Measurements from ENCODE around the gene HECW1. TPM values are rescaled to one million over a fixed set of nuclear protein-coding genes. Genes with fewer than 3 reads are reported as not detected.
"Not testable (repeated sequence)": the region's sequence is repeated elsewhere in the genome, so short reads cannot be mapped to it uniquely, and the experiment has no call there.

The HECW1 gene
- total and polyA plus RNA-seq, 2 donors, result 0.16 to 1.2 TPM

GRCh38 chr7:43118313-43118712 is 5.9 kb downstream of the HECW1 start:
- Histone ChIP-seq H3K4me3 (ENCODE audit: low read depth, low read length) (no peak overlapping the region), H3K36me3 (ENCODE audit: insufficient read depth) (no peaks in the 10 kb centered on the region), H3K27ac (ENCODE audit: low read depth) (no peak overlapping the region), H3K4me1 (ENCODE audit: insufficient read depth) (no peaks in the 10 kb centered on the region)
- 84% methylated on average over 4 of the region's 4 CpGs for WGBS
- no peak for DNase-seq (ENCODE audit: extremely low spot score)

DNA sequence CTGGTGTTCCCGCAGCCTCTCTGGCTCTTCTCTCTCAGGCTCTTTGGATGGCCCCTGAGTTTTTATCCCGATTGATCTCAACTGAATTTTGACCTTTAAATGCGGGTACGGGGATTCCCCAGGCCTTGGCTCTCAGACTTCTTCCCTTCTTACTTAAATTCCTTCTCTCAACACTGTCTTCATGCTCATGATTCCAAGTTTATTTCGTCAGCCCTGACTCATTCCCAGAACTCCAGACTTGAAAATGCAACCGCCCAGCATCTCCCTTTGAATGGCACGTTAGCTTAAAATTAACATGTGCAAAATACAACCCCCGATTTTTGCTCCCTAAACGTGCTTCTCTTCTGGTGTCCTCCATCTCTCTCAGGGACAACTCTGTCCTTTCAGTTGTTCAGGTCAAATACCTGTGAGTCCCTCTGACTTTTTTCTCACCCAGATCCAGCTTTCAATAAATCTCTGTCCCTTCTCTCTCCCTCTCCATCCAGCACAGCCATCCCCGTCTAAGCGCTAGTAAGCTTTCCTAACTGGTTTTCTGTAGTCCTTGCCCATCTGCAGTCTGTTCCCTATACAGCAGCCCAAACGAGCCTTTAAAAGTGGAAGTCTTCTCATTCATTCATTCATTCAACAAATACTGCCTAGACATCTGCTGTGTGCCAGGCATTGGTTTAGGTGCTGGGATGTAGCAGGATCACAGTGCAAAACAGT is 7.1 kb downstream of the HECW1 start:
- no peak for DNase-seq (ENCODE audit: extremely low spot score)
- no peak overlapping the region for H3K27ac ChIP-seq (ENCODE audit: low read depth)
- 31% methylated on average over 12 of the region's 12 CpGs for WGBS
- H3K4me3 ChIP-seq (ENCODE audit: low read depth, low read length), result no peak overlapping the region
- H3K4me1 ChIP-seq (ENCODE audit: insufficient read depth), result no peaks in the 10 kb centered on the region
- no peaks in the 10 kb centered on the region for H3K36me3 ChIP-seq (ENCODE audit: insufficient read depth)

- H3K4me1 ChIP-seq (ENCODE audit: insufficient read depth), result no peaks in the 10 kb centered on the region
- H3K27ac ChIP-seq (ENCODE audit: low read depth), result no peak overlapping the region
- no peak overlapping the region for H3K4me3 ChIP-seq (ENCODE audit: low read depth, low read length)
- no peak for DNase-seq (ENCODE audit: extremely low spot score)
- H3K36me3 ChIP-seq (ENCODE audit: insufficient read depth), result no peaks in the 10 kb centered on the region
- 83% methylated on average over 6 of the region's 6 CpGs for WGBS
Measured at GRCh38 chr7:43121973-43122372, 9.5 kb downstream of the HECW1 start.

GRCh38 chr7:43123457-43123856 is 11.0 kb downstream of the HECW1 start:
- Histone ChIP-seq H3K4me1 (ENCODE audit: insufficient read depth) (no peaks in the 10 kb centered on the region), H3K4me3 (ENCODE audit: low read depth, low read length) (no peak overlapping the region), H3K27ac (ENCODE audit: low read depth) (no peak overlapping the region), H3K36me3 (ENCODE audit: insufficient read depth) (no peaks in the 10 kb centered on the region)
- WGBS, result 60% methylated on average over 1 of the region's 1 CpG
- DNase-seq (ENCODE audit: extremely low spot score), result no peak

GRCh38 chr7:43124388-43124787 is 11.9 kb downstream of the HECW1 start:
- Histone ChIP-seq H3K27ac (ENCODE audit: low read depth) (no peak overlapping the region), H3K36me3 (ENCODE audit: insufficient read depth) (no peaks in the 10 kb centered on the region), H3K4me3 (ENCODE audit: low read depth, low read length) (no peak overlapping the region), H3K4me1 (ENCODE audit: insufficient read depth) (no peaks in the 10 kb centered on the region)
- DNase-seq (ENCODE audit: extremely low spot score), result no peak
- 79% methylated on average over 3 of the region's 3 CpGs for WGBS

- H3K4me3 ChIP-seq (ENCODE audit: low read depth, low read length), result no peak overlapping the region
- 89% methylated on average over 3 of the region's 3 CpGs for WGBS
- DNase-seq (ENCODE audit: extremely low spot score), result no peak
Measured at GRCh38 chr7:43130347-43130746, 17.9 kb downstream of the HECW1 start.

DNA sequence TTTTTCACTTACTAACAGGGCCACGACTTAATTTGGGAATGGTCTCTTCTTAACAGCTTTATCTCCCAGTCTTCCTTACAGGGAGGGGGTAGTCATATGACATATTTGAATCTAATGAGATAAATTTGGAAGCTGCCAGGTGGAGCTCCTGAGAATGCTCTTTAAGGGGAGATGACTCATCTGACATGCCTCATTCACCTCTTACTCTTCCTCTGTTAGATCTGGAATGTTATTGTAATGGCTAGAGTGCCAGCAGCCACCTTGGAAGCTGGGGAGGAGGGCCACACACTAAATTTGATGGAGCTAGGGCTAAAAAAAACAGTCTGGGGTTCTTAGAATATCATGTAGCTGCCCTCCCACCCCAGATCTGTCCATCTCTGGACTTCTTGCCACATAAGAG is 22.7 kb downstream of the HECW1 start:
- Histone ChIP-seq H3K27ac (ENCODE audit: low read depth) (no peak overlapping the region), H3K4me3 (ENCODE audit: low read depth, low read length) (no peak overlapping the region), H3K4me1 (ENCODE audit: insufficient read depth) (no peaks in the 10 kb centered on the region), H3K36me3 (ENCODE audit: insufficient read depth) (no peaks in the 10 kb centered on the region)
- WGBS, result 65% methylated on average over 1 of the region's 1 CpG
- no peak for DNase-seq (ENCODE audit: extremely low spot score)

More at GRCh38 chr7:43130347-43130746, 17.9 kb downstream of the HECW1 start:
- H3K4me1 ChIP-seq (ENCODE audit: insufficient read depth), result no peaks in the 10 kb centered on the region
- no peak overlapping the region for H3K27ac ChIP-seq (ENCODE audit: low read depth)
- no peaks in the 10 kb centered on the region for H3K36me3 ChIP-seq (ENCODE audit: insufficient read depth)

- no peak for DNase-seq (ENCODE audit: extremely low spot score)
- H3K27ac ChIP-seq (ENCODE audit: low read depth), result no peak overlapping the region
- 72% methylated on average over 2 of the region's 2 CpGs for WGBS
Measured at GRCh38 chr7:43136064-43136463, 23.6 kb downstream of the HECW1 start.

GRCh38 chr7:43137121-43137744 is 24.8 kb downstream of the HECW1 start:
- WGBS, result 88% methylated on average over 6 of the region's 6 CpGs
- not testable (repeated sequence) for H3K4me1 ChIP-seq (ENCODE audit: insufficient read depth); H3K27ac ChIP-seq (ENCODE audit: low read depth); DNase-seq (ENCODE audit: extremely low spot score); H3K4me3 ChIP-seq (ENCODE audit: low read depth, low read length); H3K36me3 ChIP-seq (ENCODE audit: insufficient read depth)

More at GRCh38 chr7:43136064-43136463, 23.6 kb downstream of the HECW1 start:
- no peak overlapping the region for H3K4me3 ChIP-seq (ENCODE audit: low read depth, low read length)
- no peaks in the 10 kb centered on the region for H3K36me3 ChIP-seq (ENCODE audit: insufficient read depth)
- H3K4me1 ChIP-seq (ENCODE audit: insufficient read depth), result no peaks in the 10 kb centered on the region

DNA sequence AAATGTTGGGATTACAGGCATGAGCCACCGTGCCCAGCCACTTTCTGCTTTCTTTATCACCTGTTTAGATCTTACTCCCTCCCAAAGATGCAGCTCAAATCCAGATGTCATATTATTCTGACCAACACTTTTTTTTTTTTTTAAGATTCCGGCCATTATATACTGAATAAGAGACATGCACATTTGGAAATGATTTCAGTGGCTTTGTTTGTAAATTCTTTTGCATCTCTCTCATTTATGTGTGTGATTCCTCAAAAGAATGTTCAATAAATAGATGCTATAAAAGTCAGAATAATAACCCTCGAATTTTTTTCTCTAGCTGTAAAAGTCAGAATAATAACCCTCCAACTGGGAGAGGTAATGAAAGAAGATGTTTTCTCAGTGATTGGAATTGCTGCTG is 25.4 kb downstream of the HECW1 start:
- H3K36me3 ChIP-seq (ENCODE audit: insufficient read depth), result no peaks in the 10 kb centered on the region
- no peak overlapping the region for H3K4me3 ChIP-seq (ENCODE audit: low read depth, low read length)
- no peaks in the 10 kb centered on the region for H3K4me1 ChIP-seq (ENCODE audit: insufficient read depth)
- no peak overlapping the region for H3K27ac ChIP-seq (ENCODE audit: low read depth)
- peak; percentile 25 for DNase-seq (ENCODE audit: extremely low spot score)
- 38% methylated on average over 3 of the region's 3 CpGs for WGBS

DNA sequence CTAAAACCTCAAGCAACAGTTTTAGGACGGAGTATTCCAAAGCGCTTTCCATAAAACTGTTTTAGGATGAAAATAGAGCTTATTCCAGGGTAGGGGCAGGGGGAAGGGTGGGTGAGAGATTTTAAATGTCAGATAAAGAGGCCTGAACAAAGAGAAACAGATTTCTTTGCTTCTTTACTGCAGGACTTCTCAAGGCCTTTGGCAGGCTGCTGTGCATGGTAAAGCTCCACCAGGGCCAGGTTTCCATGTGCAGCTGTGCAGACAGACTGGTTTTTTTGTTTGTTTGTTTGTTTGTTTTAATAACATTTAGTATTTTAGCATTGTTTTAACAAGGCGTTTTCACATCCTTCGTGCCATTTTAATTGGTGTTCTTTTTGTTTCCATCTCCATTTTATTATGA is 26.3 kb downstream of the HECW1 start:
- Histone ChIP-seq H3K4me3 (ENCODE audit: low read depth, low read length) (no peak overlapping the region), H3K4me1 (ENCODE audit: insufficient read depth) (no peaks in the 10 kb centered on the region), H3K36me3 (ENCODE audit: insufficient read depth) (no peaks in the 10 kb centered on the region), H3K27ac (ENCODE audit: low read depth) (no peak overlapping the region)
- no peak for DNase-seq (ENCODE audit: extremely low spot score)
- 79% methylated on average over 4 of the region's 4 CpGs for WGBS

GRCh38 chr7:43139137-43139536 is 26.7 kb downstream of the HECW1 start:
- no peaks in the 10 kb centered on the region for H3K4me1 ChIP-seq (ENCODE audit: insufficient read depth)
- no peak for DNase-seq (ENCODE audit: extremely low spot score)
- WGBS, result 89% methylated on average over 2 of the region's 2 CpGs

DNA sequence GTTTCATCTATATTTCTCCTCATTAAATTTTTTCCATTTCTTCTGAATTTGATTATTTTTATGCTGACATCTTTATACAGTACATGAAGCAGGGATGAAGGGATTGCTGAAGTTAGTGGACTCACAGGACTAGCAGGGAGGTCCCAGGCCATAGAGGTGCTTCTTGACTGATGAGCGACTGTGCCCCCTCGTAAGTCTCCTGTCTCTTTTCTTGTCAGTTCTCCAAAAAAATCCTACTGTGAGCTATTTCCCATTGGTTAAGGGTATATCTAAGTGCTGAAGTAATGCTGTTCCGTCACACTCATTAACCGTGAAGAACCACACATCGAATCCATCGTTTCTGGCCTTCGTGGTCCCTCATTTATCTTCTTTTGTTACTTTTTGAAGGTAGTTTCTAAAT is 27.7 kb downstream of the HECW1 start:
- no peak for DNase-seq (ENCODE audit: extremely low spot score)
- no peak overlapping the region for H3K4me3 ChIP-seq (ENCODE audit: low read depth, low read length)
- WGBS, result 95% methylated on average over 7 of the region's 7 CpGs

More at GRCh38 chr7:43139137-43139536, 26.7 kb downstream of the HECW1 start:
- H3K36me3 ChIP-seq (ENCODE audit: insufficient read depth), result no peaks in the 10 kb centered on the region
- no peak overlapping the region for H3K4me3 ChIP-seq (ENCODE audit: low read depth, low read length)
- no peak overlapping the region for H3K27ac ChIP-seq (ENCODE audit: low read depth)

GRCh38 chr7:43141091-43141490 is 28.6 kb downstream of the HECW1 start:
- WGBS, result 82% methylated on average over 5 of the region's 5 CpGs
- Histone ChIP-seq H3K27ac (ENCODE audit: low read depth) (no peak overlapping the region), H3K4me3 (ENCODE audit: low read depth, low read length) (no peak overlapping the region), H3K36me3 (ENCODE audit: insufficient read depth) (no peaks in the 10 kb centered on the region), H3K4me1 (ENCODE audit: insufficient read depth) (no peaks in the 10 kb centered on the region)
- DNase-seq (ENCODE audit: extremely low spot score), result no peak

More for the DNA sequence above, 27.7 kb downstream of the HECW1 start:
- Histone ChIP-seq H3K4me1 (ENCODE audit: insufficient read depth) (no peaks in the 10 kb centered on the region), H3K27ac (ENCODE audit: low read depth) (no peak overlapping the region), H3K36me3 (ENCODE audit: insufficient read depth) (no peaks in the 10 kb centered on the region)

Measured in urinary bladder (tissue), 4 donors.